Adrenal gland (tissue), 5 donors: ENCODE results near the gene BLNK.

ENCODE experiments used
- CTCF ChIP-seq, 6 experiments: fragments of 450-650 bp in 4 of 6; fragments of 200-600 bp in 2 of 6; sonication (generic) in 1 of 6; IDR thresholded peaks; 1 replicate in 5 of 6; 2 replicates in 1 of 6; pipeline versions ENCODE4 v1.5.1 to v1.8.0; 2016 to 2021; ENCODE audit warnings: antibody characterized with exemption in 6 of 6, mild to moderate bottlenecking in 2 of 6, moderate library complexity in 1 of 6
- POLR2A ChIP-seq, 2 donors: fragments of 450-650 bp; IDR thresholded peaks; one replicate each; pipeline ENCODE4 v1.6.1; 2017; ENCODE audit warnings: antibody characterized with exemption in 2 of 2, mild to moderate bottlenecking in 2 of 2, moderate library complexity in 1 of 2
- donor health status: DM: no; HTN: no; CAD: no.

DNA sequence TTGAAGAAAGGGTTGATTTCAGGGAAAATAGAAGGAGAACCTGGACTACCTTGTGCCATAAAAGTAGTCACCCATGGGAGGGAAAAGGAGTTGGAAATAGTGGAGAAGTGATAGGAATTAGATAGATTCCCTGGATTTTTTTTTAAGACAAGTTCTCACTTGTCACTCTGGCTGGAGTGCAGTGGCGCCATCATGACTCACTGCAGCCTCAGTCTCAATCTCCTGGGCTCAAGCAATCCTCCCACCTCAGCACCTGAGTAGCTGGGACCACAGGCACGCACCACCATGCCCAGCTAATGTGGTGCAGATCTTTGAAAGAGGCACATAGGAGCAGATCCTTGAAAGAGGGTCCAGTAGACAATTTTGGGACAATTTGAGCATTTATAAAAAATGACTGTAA, 9.5 kb upstream of the BLNK start:
- no peak for TF ChIP-seq POLR2A (IDR thresholded peaks at IDR 0.05)
- TF ChIP-seq CTCF (IDR thresholded peaks at IDR 0.05), result no peak
